Liver (tissue), 9 donors: ENCODE results near the gene EXOC4. TPM values are rescaled to one million over a fixed set of nuclear protein-coding genes. Genes with fewer than 3 reads are reported as not detected.

Experiments
- DNase-seq: peaks from one replicate; pipeline ENCODE4 v3.0.0-alpha.2; 2017; ENCODE audit warnings: low spot score
- H3K27ac ChIP-seq, 2 donors: one replicate each; pipeline ENCODE4 v1.7.0; 2013; ENCODE audit warnings: inconsistent platforms in 2 of 2, low read length in 2 of 2, control low read depth in 1 of 2, low read depth in 1 of 2, mild to moderate bottlenecking in 1 of 2
- H3K27me3 ChIP-seq, 4 donors: one replicate each; pipeline versions ENCODE4 v1.6.1 to v1.7.0; 2013; ENCODE audit warnings: low read length in 3 of 4, inconsistent platforms in 1 of 4, mild to moderate bottlenecking in 1 of 4, moderate library complexity in 1 of 4; ENCODE audit not compliant: control insufficient read depth in 4 of 4, insufficient read depth in 4 of 4
- H3K36me3 ChIP-seq, 4 donors: one replicate each; pipeline versions ENCODE4 v1.6.1 to v1.7.0; 2013; ENCODE audit warnings: low read length in 3 of 4, mild to moderate bottlenecking in 3 of 4, low read depth in 1 of 4, moderate library complexity in 1 of 4; ENCODE audit not compliant: control insufficient read depth in 4 of 4, insufficient read depth in 3 of 4
- H3K4me1 ChIP-seq, 4 donors: one replicate each; pipeline versions ENCODE4 v1.6.1 to v1.7.0; 2013; ENCODE audit warnings: low read length in 3 of 4, mild to moderate bottlenecking in 3 of 4, moderate library complexity in 1 of 4; ENCODE audit not compliant: control insufficient read depth in 4 of 4, insufficient read depth in 4 of 4
- H3K4me3 ChIP-seq, 3 donors: one replicate each; pipeline versions ENCODE4 v1.6.1 to v1.7.0; 2013; ENCODE audit warnings: low read length in 3 of 3, control low read depth in 1 of 3, low read depth in 1 of 3, mild to moderate bottlenecking in 1 of 3
- H3K9ac ChIP-seq, 2 donors: one replicate each; pipeline ENCODE4 v1.7.0; 2013; ENCODE audit warnings: low read length in 2 of 2, mild to moderate bottlenecking in 2 of 2, moderate library complexity in 2 of 2, control low read depth in 1 of 2, low read depth in 1 of 2
- H3K9me3 ChIP-seq, 4 donors: one replicate each; pipeline versions ENCODE4 v1.6.1 to v1.7.0; 2013; ENCODE audit warnings: low read length in 3 of 4; ENCODE audit not compliant: control insufficient read depth in 4 of 4
- FOXA1 ChIP-seq: IDR thresholded peaks from 2 replicates; pipeline ENCODE4 v1.6.1; 2016; ENCODE audit warnings: antibody characterized with exemption
- GABPA ChIP-seq, 2 donors: IDR thresholded peaks in 1 of 2; conservative IDR thresholded peaks in 1 of 2; 2 replicates each; pipeline ENCODE4 v1.6.1; 2016; ENCODE audit warnings: antibody characterized with exemption in 2 of 2, mild to moderate bottlenecking in 1 of 2, moderate library complexity in 1 of 2
- HNF4G ChIP-seq: IDR thresholded peaks from 2 replicates; pipeline ENCODE4 v1.6.1; 2016; ENCODE audit warnings: antibody characterized with exemption
- JUND ChIP-seq, 2 donors: IDR thresholded peaks; 2 replicates each; pipeline ENCODE4 v1.6.1; 2016; ENCODE audit warnings: antibody characterized with exemption in 2 of 2
- MAX ChIP-seq: IDR thresholded peaks from 2 replicates; pipeline ENCODE4 v1.6.1; 2016; ENCODE audit warnings: antibody characterized with exemption
- RAD21 ChIP-seq, 2 donors: IDR thresholded peaks; 2 replicates each; pipeline ENCODE4 v1.6.1; 2016; ENCODE audit warnings: antibody characterized with exemption in 2 of 2, mild to moderate bottlenecking in 2 of 2
- SP1 ChIP-seq: IDR thresholded peaks from 2 replicates; pipeline ENCODE4 v1.6.1; 2018; ENCODE audit warnings: antibody characterized with exemption, mild to moderate bottlenecking
- YY1 ChIP-seq: IDR thresholded peaks from 2 replicates; pipeline ENCODE4 v1.6.1; 2016; ENCODE audit warnings: antibody characterized with exemption, mild to moderate bottlenecking
- ZBTB33 ChIP-seq: IDR thresholded peaks from 2 replicates; pipeline ENCODE4 v1.6.1; 2016; ENCODE audit warnings: antibody characterized with exemption
- WGBS: extraction: QIAGEN DNeasy Blood & Tissue Kit; methylation state at CpG from one replicate; pipeline ENCODE4 v1.1.7; 2013; 5-methylcytosine and 5-hydroxymethylcytosine counted together
- polyA plus RNA-seq, 2 donors: library from polyadenylated mRNA; stranded (reverse) in 1 of 2; unstranded in 1 of 2; fragments of 200-250 nt in 1 of 2; fragments of >200 nt in 1 of 2; fragmentation: Nextera tagmentation in 1 of 2; extraction: Ambion mirVana in 1 of 2; gene quantifications; one replicate each; pipeline versions ENCODE4 v1.2.1 to v1.2.3, GENCODE V29; 2013 to 2015
- total RNA-seq, 2 donors: library from RNA; depleted of rRNA; stranded (reverse); fragments of >200 nt; gene quantifications; one replicate each; pipeline ENCODE4 v1.2.3, GENCODE V29; 2014
- TF ChIP-seq, protein P1 (sequence below): IDR thresholded peaks from 2 replicates; pipeline ENCODE4 v1.6.1; 2016; ENCODE audit warnings: antibody characterized with exemption
- TF ChIP-seq, protein P2 (sequence below): IDR thresholded peaks from 2 replicates; pipeline ENCODE4 v1.6.1; 2016; ENCODE audit warnings: antibody characterized with exemption, mild to moderate bottlenecking
- donor health status: healthy.
- donor health status: healthy.
- donor health status: healthy.
- donor health status: healthy.
- donor health status: healthy.

EXOC4 gene
- total and polyA plus RNA-seq, 4 donors, result 9.5 to 55.9 (median 23.6) TPM

GRCh38 chr7:133830081-133830480, 577.2 kb downstream of the EXOC4 start:
- WGBS, result 81% methylated on average over 6 of the region's 6 CpGs
- Histone ChIP-seq H3K9me3 (peaks cover 0 to 6% (median 1%) of the 10 kb centered on the region in 4 donors), H3K4me1 (no peaks in the 10 kb centered on the region), H3K27me3 (no peaks in the 10 kb centered on the region), H3K9ac (no peak overlapping the region), H3K36me3 (peaks cover 0 to 5% (median 0%) of the 10 kb centered on the region in 4 donors), H3K27ac (no peak overlapping the region), H3K4me3 (no peak overlapping the region)
- TF ChIP-seq, protein P1, sequence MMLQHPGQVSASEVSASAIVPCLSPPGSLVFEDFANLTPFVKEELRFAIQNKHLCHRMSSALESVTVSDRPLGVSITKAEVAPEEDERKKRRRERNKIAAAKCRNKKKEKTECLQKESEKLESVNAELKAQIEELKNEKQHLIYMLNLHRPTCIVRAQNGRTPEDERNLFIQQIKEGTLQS, result no peak
- TF ChIP-seq ZBTB33, result no peak
- no peak for DNase-seq

GRCh38 chr7:133836666-133837065, 583.8 kb downstream of the EXOC4 start:
- H3K9me3 ChIP-seq, result peaks cover 0 to 6% (median 1%) of the 10 kb centered on the region in 4 donors
- H3K9ac ChIP-seq, result no peak overlapping the region
- H3K36me3 ChIP-seq, result peaks cover 0 to 2% (median 0%) of the 10 kb centered on the region in 4 donors
- H3K4me3 ChIP-seq, result no peak overlapping the region
- no peak overlapping the region for H3K27ac ChIP-seq
- TF ChIP-seq, protein P2, sequence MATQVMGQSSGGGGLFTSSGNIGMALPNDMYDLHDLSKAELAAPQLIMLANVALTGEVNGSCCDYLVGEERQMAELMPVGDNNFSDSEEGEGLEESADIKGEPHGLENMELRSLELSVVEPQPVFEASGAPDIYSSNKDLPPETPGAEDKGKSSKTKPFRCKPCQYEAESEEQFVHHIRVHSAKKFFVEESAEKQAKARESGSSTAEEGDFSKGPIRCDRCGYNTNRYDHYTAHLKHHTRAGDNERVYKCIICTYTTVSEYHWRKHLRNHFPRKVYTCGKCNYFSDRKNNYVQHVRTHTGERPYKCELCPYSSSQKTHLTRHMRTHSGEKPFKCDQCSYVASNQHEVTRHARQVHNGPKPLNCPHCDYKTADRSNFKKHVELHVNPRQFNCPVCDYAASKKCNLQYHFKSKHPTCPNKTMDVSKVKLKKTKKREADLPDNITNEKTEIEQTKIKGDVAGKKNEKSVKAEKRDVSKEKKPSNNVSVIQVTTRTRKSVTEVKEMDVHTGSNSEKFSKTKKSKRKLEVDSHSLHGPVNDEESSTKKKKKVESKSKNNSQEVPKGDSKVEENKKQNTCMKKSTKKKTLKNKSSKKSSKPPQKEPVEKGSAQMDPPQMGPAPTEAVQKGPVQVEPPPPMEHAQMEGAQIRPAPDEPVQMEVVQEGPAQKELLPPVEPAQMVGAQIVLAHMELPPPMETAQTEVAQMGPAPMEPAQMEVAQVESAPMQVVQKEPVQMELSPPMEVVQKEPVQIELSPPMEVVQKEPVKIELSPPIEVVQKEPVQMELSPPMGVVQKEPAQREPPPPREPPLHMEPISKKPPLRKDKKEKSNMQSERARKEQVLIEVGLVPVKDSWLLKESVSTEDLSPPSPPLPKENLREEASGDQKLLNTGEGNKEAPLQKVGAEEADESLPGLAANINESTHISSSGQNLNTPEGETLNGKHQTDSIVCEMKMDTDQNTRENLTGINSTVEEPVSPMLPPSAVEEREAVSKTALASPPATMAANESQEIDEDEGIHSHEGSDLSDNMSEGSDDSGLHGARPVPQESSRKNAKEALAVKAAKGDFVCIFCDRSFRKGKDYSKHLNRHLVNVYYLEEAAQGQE, result no peak
- TF ChIP-seq GABPA (IDR thresholded peaks at IDR 0.05 in 1 of 2, conservative IDR thresholded peaks at IDR 0.05 in 1 of 2) (no peak), RAD21 (IDR thresholded peaks at IDR 0.05) (no peak), ZBTB33 (no peak), FOXA1 (no peak), YY1 (no peak), JUND (IDR thresholded peaks at IDR 0.05) (no peak), HNF4G (no peak), SP1 (no peak), MAX (no peak)
- TF ChIP-seq, protein P1, result no peak
- WGBS, result 94% methylated on average over 3 of the region's 3 CpGs
- no peaks in the 10 kb centered on the region for H3K4me1 ChIP-seq
- DNase-seq, result no peak
- H3K27me3 ChIP-seq, result no peaks in the 10 kb centered on the region
